ENCODE data around the gene CD247.

DNA sequence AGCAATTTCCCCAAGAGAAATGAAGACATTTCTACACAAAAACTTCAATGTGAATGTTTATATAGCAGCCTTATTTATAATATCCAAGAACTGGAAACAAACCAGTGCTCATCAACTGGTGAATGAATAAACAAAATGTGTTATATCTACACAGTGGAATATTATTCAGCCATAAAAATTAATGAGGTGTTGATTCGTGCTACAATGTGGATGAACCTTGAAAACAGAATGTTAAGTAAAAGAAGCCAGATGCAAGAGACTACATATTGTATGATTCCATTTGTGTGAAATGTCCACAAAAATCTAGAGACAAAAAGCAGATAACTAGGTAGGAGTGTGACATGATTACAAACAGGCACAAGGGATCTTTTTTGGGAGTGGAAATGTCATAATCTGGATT lies 110.0 kb downstream of the CD247 start:
- TF ChIP-seq ZNF274 (IDR thresholded peaks at IDR 0.05; ENCODE audit: low read depth, low read length): no peak
- TF ChIP-seq YY1 (IDR thresholded peaks at IDR 0.05; ENCODE audit: insufficient read depth, insufficient read length): no peak
- TF ChIP-seq SUZ12 (IDR thresholded peaks at IDR 0.05; ENCODE audit: extremely low read depth, insufficient read depth, insufficient read length): no peak
